ENCODE data around the gene FBLN2. TPM values are rescaled to one million over a fixed set of nuclear protein-coding genes. Genes with fewer than 3 reads are reported as not detected.
"Not testable (repeated sequence)": the region's sequence is repeated elsewhere in the genome, so short reads cannot be mapped to it uniquely, and the experiment has no call there.

The FBLN2 gene
- total and polyA plus RNA-seq, 4 donors = 16.7 to 494 (median 68.4) TPM

GRCh38 chr3:13556917-13557316, 8.0 kb downstream of the FBLN2 start:
- no peak for ATAC-seq (ENCODE audit: low FRiP score)
- Histone ChIP-seq H3K9me3 (ENCODE audit: control insufficient read depth, low read length) (no peaks in the 10 kb centered on the region), H3K4me3 (ENCODE audit: low read length in 2 of 2) (no peak overlapping the region), H3K4me1 (ENCODE audit: control insufficient read depth in 1 of 2, insufficient read depth in 2 of 2, low read length in 2 of 2) (no peaks in the 10 kb centered on the region), H3K27ac (ENCODE audit: low read depth in 1 of 2, low read length in 2 of 2) (no peak overlapping the region), H3K36me3 (ENCODE audit: control insufficient read depth in 1 of 2, insufficient read depth in 2 of 2, low read length in 1 of 2) (no peaks in the 10 kb centered on the region), H3K27me3 (ENCODE audit: control insufficient read depth in 1 of 2, insufficient read depth in 2 of 2, low read length in 1 of 2) (no peaks in the 10 kb centered on the region)
- DNase-seq = no peak
- intact Hi-C loops (cut with DNase I) = no loop called here
- 97 to 98% methylated on average over 6 of the region's 6 CpGs for WGBS, 2 donors

GRCh38 chr3:13557417-13557816, 8.5 kb downstream of the FBLN2 start:
- WGBS, 2 donors = 93 to 95% methylated on average over 5 of the region's 5 CpGs

GRCh38 chr3:13557926-13558325, 9.0 kb downstream of the FBLN2 start:
- H3K27me3 ChIP-seq (ENCODE audit: control insufficient read depth in 1 of 2, insufficient read depth in 2 of 2, low read length in 1 of 2) = no peaks in the 10 kb centered on the region
- WGBS, 2 donors = 59 to 70% methylated on average over 11 of the region's 11 CpGs
- ATAC-seq (ENCODE audit: low FRiP score) (no peak), DNase-seq (no peak)
- H3K36me3 ChIP-seq (ENCODE audit: control insufficient read depth in 1 of 2, insufficient read depth in 2 of 2, low read length in 1 of 2) = no peaks in the 10 kb centered on the region
- H3K27ac ChIP-seq (ENCODE audit: low read depth in 1 of 2, low read length in 2 of 2) = no peak overlapping the region
- no peak overlapping the region for H3K4me3 ChIP-seq (ENCODE audit: low read length in 2 of 2)
- no peaks in the 10 kb centered on the region for H3K9me3 ChIP-seq (ENCODE audit: control insufficient read depth, low read length)
- intact Hi-C loops (cut with DNase I) = no loop called here
- no peaks in the 10 kb centered on the region for H3K4me1 ChIP-seq (ENCODE audit: control insufficient read depth in 1 of 2, insufficient read depth in 2 of 2, low read length in 2 of 2)

More at GRCh38 chr3:13557417-13557816, 8.5 kb downstream of the FBLN2 start:
- intact Hi-C loops (cut with DNase I) = no loop called here
- ATAC-seq (ENCODE audit: low FRiP score) (no peak), DNase-seq (no peak)
- H3K27ac ChIP-seq (ENCODE audit: low read depth in 1 of 2, low read length in 2 of 2) = no peak overlapping the region
- no peaks in the 10 kb centered on the region for H3K36me3 ChIP-seq (ENCODE audit: control insufficient read depth in 1 of 2, insufficient read depth in 2 of 2, low read length in 1 of 2)
- H3K4me3 ChIP-seq (ENCODE audit: low read length in 2 of 2) = no peak overlapping the region
- no peaks in the 10 kb centered on the region for H3K27me3 ChIP-seq (ENCODE audit: control insufficient read depth in 1 of 2, insufficient read depth in 2 of 2, low read length in 1 of 2)
- H3K9me3 ChIP-seq (ENCODE audit: control insufficient read depth, low read length) = no peaks in the 10 kb centered on the region
- no peaks in the 10 kb centered on the region for H3K4me1 ChIP-seq (ENCODE audit: control insufficient read depth in 1 of 2, insufficient read depth in 2 of 2, low read length in 2 of 2)

- ATAC-seq (ENCODE audit: low FRiP score) = no peak
- 92 to 93% methylated on average over 3 of the region's 3 CpGs for WGBS, 2 donors
- intact Hi-C loops (cut with DNase I) = no loop called here
- Histone ChIP-seq H3K27me3 (ENCODE audit: control insufficient read depth in 1 of 2, insufficient read depth in 2 of 2, low read length in 1 of 2) (no peaks in the 10 kb centered on the region), H3K36me3 (ENCODE audit: control insufficient read depth in 1 of 2, insufficient read depth in 2 of 2, low read length in 1 of 2) (no peaks in the 10 kb centered on the region), H3K4me3 (ENCODE audit: low read length in 2 of 2) (no peak overlapping the region), H3K4me1 (ENCODE audit: control insufficient read depth in 1 of 2, insufficient read depth in 2 of 2, low read length in 2 of 2) (no peaks in the 10 kb centered on the region), H3K27ac (ENCODE audit: low read depth in 1 of 2, low read length in 2 of 2) (no peak overlapping the region), H3K9me3 (ENCODE audit: control insufficient read depth, low read length) (no peaks in the 10 kb centered on the region)
- no peak for DNase-seq
Observed at GRCh38 chr3:13558651-13559050, 9.7 kb downstream of the FBLN2 start.

GRCh38 chr3:13559764-13560525, 11.0 kb downstream of the FBLN2 start:
- DNase-seq (no peak), ATAC-seq (ENCODE audit: low FRiP score) (peak; percentile 68)
- WGBS, 2 donors = 13 to 14% methylated on average over 11 to 12 of the region's 12 CpGs
- Histone ChIP-seq H3K27ac (ENCODE audit: low read depth in 1 of 2, low read length in 2 of 2) (no peak overlapping the region), H3K36me3 (ENCODE audit: control insufficient read depth in 1 of 2, insufficient read depth in 2 of 2, low read length in 1 of 2) (no peaks in the 10 kb centered on the region), H3K9me3 (ENCODE audit: control insufficient read depth, low read length) (no peaks in the 10 kb centered on the region), H3K27me3 (ENCODE audit: control insufficient read depth in 1 of 2, insufficient read depth in 2 of 2, low read length in 1 of 2) (no peaks in the 10 kb centered on the region), H3K4me1 (ENCODE audit: control insufficient read depth in 1 of 2, insufficient read depth in 2 of 2, low read length in 2 of 2) (no peaks in the 10 kb centered on the region), H3K4me3 (ENCODE audit: low read length in 2 of 2) (no peak overlapping the region)
- intact Hi-C loops (cut with DNase I) = no loop called here

- WGBS, 2 donors = 85 to 89% methylated on average over 9 of the region's 9 CpGs
- Histone ChIP-seq H3K9me3 (ENCODE audit: control insufficient read depth, low read length) (no peaks in the 10 kb centered on the region), H3K4me1 (ENCODE audit: control insufficient read depth in 1 of 2, insufficient read depth in 2 of 2, low read length in 2 of 2) (no peaks in the 10 kb centered on the region), H3K36me3 (ENCODE audit: control insufficient read depth in 1 of 2, insufficient read depth in 2 of 2, low read length in 1 of 2) (no peaks in the 10 kb centered on the region), H3K27ac (ENCODE audit: low read depth in 1 of 2, low read length in 2 of 2) (no peak overlapping the region), H3K4me3 (ENCODE audit: low read length in 2 of 2) (no peak overlapping the region), H3K27me3 (ENCODE audit: control insufficient read depth in 1 of 2, insufficient read depth in 2 of 2, low read length in 1 of 2) (no peaks in the 10 kb centered on the region)
- intact Hi-C loops (cut with DNase I) = no loop called here
- ATAC-seq (ENCODE audit: low FRiP score) = no peak
- no peak for DNase-seq
Observed at GRCh38 chr3:13561376-13561775, 12.5 kb downstream of the FBLN2 start.

GRCh38 chr3:13561967-13562366, 13.0 kb downstream of the FBLN2 start:
- intact Hi-C loops (cut with DNase I) = no loop called here
- Histone ChIP-seq H3K27ac (ENCODE audit: low read depth in 1 of 2, low read length in 2 of 2) (no peak overlapping the region), H3K4me3 (ENCODE audit: low read length in 2 of 2) (no peak overlapping the region), H3K9me3 (ENCODE audit: control insufficient read depth, low read length) (no peaks in the 10 kb centered on the region), H3K36me3 (ENCODE audit: control insufficient read depth in 1 of 2, insufficient read depth in 2 of 2, low read length in 1 of 2) (no peaks in the 10 kb centered on the region), H3K27me3 (ENCODE audit: control insufficient read depth in 1 of 2, insufficient read depth in 2 of 2, low read length in 1 of 2) (no peaks in the 10 kb centered on the region), H3K4me1 (ENCODE audit: control insufficient read depth in 1 of 2, insufficient read depth in 2 of 2, low read length in 2 of 2) (no peaks in the 10 kb centered on the region)
- WGBS, 2 donors = 56 to 59% methylated on average over 4 of the region's 4 CpGs
- ATAC-seq (ENCODE audit: low FRiP score) (no peak), DNase-seq (no peak)

GRCh38 chr3:13562421-13562820, 13.5 kb downstream of the FBLN2 start:
- H3K36me3 ChIP-seq (ENCODE audit: control insufficient read depth in 1 of 2, insufficient read depth in 2 of 2, low read length in 1 of 2); DNase-seq; H3K27ac ChIP-seq (ENCODE audit: low read depth in 1 of 2, low read length in 2 of 2); H3K27me3 ChIP-seq (ENCODE audit: control insufficient read depth in 1 of 2, insufficient read depth in 2 of 2, low read length in 1 of 2); intact Hi-C loops (cut with DNase I); H3K9me3 ChIP-seq (ENCODE audit: control insufficient read depth, low read length); ATAC-seq (ENCODE audit: low FRiP score); H3K4me1 ChIP-seq (ENCODE audit: control insufficient read depth in 1 of 2, insufficient read depth in 2 of 2, low read length in 2 of 2); H3K4me3 ChIP-seq (ENCODE audit: low read length in 2 of 2): not testable (repeated sequence)
- 96 to 97% methylated on average over 9 of the region's 9 CpGs for WGBS, 2 donors

GRCh38 chr3:13563321-13563720, 14.4 kb downstream of the FBLN2 start:
- ATAC-seq (ENCODE audit: low FRiP score) (no peak), DNase-seq (no peak)
- H3K4me3 ChIP-seq (ENCODE audit: low read length in 2 of 2) = no peak overlapping the region
- intact Hi-C loops (cut with DNase I) = no loop called here
- H3K36me3 ChIP-seq (ENCODE audit: control insufficient read depth in 1 of 2, insufficient read depth in 2 of 2, low read length in 1 of 2) = no peaks in the 10 kb centered on the region
- no peaks in the 10 kb centered on the region for H3K4me1 ChIP-seq (ENCODE audit: control insufficient read depth in 1 of 2, insufficient read depth in 2 of 2, low read length in 2 of 2)
- H3K27ac ChIP-seq (ENCODE audit: low read depth in 1 of 2, low read length in 2 of 2) = no peak overlapping the region
- H3K27me3 ChIP-seq (ENCODE audit: control insufficient read depth in 1 of 2, insufficient read depth in 2 of 2, low read length in 1 of 2) = no peaks in the 10 kb centered on the region
- no peaks in the 10 kb centered on the region for H3K9me3 ChIP-seq (ENCODE audit: control insufficient read depth, low read length)
- WGBS, 2 donors = 92% methylated on average over 10 of the region's 10 CpGs

Data from aorta (tissue), 5 donors.